ENCODE measurements around the gene OR13C5.

DNA sequence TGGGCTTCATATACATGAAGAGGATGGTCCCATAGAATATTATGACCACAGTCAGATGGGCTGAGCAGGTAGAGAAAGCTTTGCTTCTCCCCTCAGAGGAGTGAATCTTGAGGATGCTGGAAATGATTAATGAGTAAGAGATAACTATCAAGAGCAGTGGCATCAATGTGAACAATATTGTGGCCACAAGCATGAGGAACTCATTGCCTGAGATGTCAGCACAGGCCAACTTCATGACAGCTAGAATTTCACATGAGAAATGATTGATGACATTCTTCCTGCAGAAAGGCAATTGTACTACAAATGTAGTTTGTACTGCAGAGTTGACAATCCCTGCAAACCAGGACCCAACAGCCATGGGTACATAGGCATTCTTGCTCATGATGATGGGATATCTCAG, 18.2 kb upstream of the OR13C5 start:
- TF ChIP-seq EZH2 (IDR thresholded peaks at IDR 0.05; ENCODE audit: insufficient read depth, poor library complexity, severe bottlenecking) (no peak), EZH2phosphoT487 (IDR thresholded peaks at IDR 0.05; ENCODE audit: insufficient read depth, low read depth) (no peak)
